ENCODE results near the gene SLC47A1. TPM values are rescaled to one million over a fixed set of nuclear protein-coding genes. Genes with fewer than 3 reads are reported as not detected.
A peak's percentile ranks its signal among the peaks of the same experiment; 100 is the strongest.

Gene SLC47A1
- polyA plus RNA-seq (2013): not detected in 2 replicates

DNA sequence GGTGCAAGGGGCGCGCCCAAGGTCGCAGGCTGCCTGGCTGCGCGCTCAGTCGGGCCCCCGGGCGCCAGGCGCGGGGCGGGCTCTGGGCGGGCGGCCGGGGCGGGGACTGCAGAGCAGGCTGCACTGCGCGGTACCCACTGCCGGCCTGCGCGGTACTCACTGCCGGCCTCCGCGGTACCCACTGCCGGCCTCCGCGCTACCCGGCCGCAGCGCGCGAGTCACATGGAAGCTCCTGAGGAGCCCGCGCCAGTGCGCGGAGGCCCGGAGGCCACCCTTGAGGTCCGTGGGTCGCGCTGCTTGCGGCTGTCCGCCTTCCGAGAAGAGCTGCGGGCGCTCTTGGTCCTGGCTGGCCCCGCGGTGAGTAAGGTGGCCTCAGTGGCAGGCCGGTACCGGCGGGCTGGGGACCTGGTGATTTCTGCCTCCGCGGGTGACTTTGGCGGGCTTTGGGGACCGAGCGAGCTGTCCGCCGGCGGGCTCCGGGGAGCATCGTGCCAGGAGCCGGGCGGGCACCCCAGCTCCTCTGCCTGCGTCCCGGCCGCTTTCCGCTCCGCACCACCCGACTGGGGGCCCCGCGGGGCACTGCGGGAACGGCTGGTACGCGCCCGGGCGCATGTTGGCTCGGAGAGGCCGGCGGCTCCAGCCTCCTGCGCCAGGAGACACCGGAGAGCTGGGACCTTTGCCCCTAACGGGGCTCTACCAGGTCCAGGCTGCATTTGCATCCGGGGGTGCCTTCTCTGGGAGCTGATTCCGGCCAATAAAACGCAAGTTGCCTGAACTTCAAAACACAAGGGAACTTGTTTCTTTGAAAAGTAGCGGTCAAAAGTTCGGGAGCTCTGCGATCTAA is at the start of gene SLC47A1:
TSS of gene SLC47A1 (plus strand) at position 137 of the 844 bp plus-strand sequence. CDS start at position 223, 86 bp downstream.
- peak in 1 of 2 donors; percentile 32 for DNase-seq
- no peaks in the 10 kb centered on the region for H3K79me1 ChIP-seq (ENCODE audit: low read length)
- H3K4me1 ChIP-seq (ENCODE audit: control insufficient read depth in 1 of 2, insufficient read depth in 2 of 2, low read length in 2 of 2): peaks cover 0 to 7% of the 10 kb centered on the region in 2 experiments
- no peak within 1 kb of the TSS for H4K12ac ChIP-seq (ENCODE audit: low read depth, low read length)
- no peak within 1 kb of the TSS for H3K14ac ChIP-seq (ENCODE audit: low read length)
- no peak within 1 kb of the TSS for H3K18ac ChIP-seq (ENCODE audit: low read length)
- no peak within 1 kb of the TSS for H3K27ac ChIP-seq (ENCODE audit: low read depth, low read length)
- no peak within 1 kb of the TSS for H3K9ac ChIP-seq (ENCODE audit: low read length)
- no peak within 1 kb of the TSS for H2BK5ac ChIP-seq (ENCODE audit: low read depth, low read length, poor library complexity)
- no peak within 1 kb of the TSS for H2AK5ac ChIP-seq (ENCODE audit: low read length)
- peak within 1 kb of the TSS; percentile 58 for H3K4me3 ChIP-seq (ENCODE audit: low read depth, low read length)
- no peak within 1 kb of the TSS for H2BK12ac ChIP-seq (ENCODE audit: low read length)
- no peak within 1 kb of the TSS for H2AFZ ChIP-seq (ENCODE audit: insufficient read depth, low read length, poor library complexity)
- H3K27me3 ChIP-seq (ENCODE audit: insufficient read depth, low read length): peaks cover 22% of the 10 kb centered on the region
- H3K23ac ChIP-seq (ENCODE audit: low read length): no peak within 1 kb of the TSS
- no CpG with 5 or more reads among the region's 87 CpGs for WGBS (ENCODE audit: extremely low coverage, insufficient coverage, insufficient read length)
- H4K91ac ChIP-seq (ENCODE audit: low read depth, low read length): no peak within 1 kb of the TSS
- H4K8ac ChIP-seq (ENCODE audit: low read depth, low read length): no peak within 1 kb of the TSS
- peak within 1 kb of the TSS; percentile 79 for H3K4me2 ChIP-seq (ENCODE audit: low read length)
- no peaks in the 10 kb centered on the region for H3K36me3 ChIP-seq (ENCODE audit: control insufficient read depth in 1 of 2, insufficient read depth in 2 of 2, low read length in 2 of 2)
- H3K9me3 ChIP-seq (ENCODE audit: insufficient read depth, low read depth, low read length): no peaks in the 10 kb centered on the region
- no peaks in the 10 kb centered on the region for H3K79me2 ChIP-seq (ENCODE audit: control insufficient read depth, insufficient read depth, low read length, poor library complexity)
- no peak within 1 kb of the TSS for H3K4ac ChIP-seq (ENCODE audit: low read depth, low read length)
- H2BK120ac ChIP-seq (ENCODE audit: insufficient read depth, low read length, poor library complexity): no peak within 1 kb of the TSS

DNA sequence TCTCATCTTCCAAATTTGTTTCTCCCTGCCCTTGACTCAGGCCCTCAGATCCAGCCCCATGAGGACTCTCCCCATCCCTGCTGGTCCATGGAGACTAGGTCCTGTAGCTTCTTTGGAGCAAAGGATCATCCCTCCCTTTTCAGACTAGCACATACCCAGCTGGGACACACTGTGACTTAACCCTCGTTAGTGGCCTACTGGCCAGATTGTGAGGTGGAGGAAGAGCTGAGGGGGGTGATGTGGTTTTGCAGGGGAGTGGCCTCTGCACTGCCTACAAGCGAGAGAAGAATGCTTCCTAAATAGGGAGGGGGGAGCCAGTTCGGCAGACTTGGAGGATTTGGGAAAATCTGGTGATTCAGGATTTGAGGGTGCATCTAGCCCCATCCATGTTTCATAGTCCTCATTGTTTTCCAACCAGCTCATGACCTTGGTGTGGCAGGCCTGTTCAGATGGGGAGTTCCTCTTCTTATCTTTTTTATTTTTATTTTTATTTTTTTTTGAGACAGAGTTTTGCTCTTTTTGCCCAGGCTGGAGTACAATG is 47.8 kb upstream of the SLC47A1 start:
- H3K4me3 ChIP-seq (ENCODE audit: low read depth, low read length): no peak overlapping the region
- H3K4me1 ChIP-seq (ENCODE audit: control insufficient read depth in 1 of 2, insufficient read depth in 2 of 2, low read length in 2 of 2): peaks cover 17 to 18% of the 10 kb centered on the region in 2 experiments
- no peak for DNase-seq
- no peak overlapping the region for H3K4ac ChIP-seq (ENCODE audit: low read depth, low read length)
- peaks cover 11% of the 10 kb centered on the region for H3K79me1 ChIP-seq (ENCODE audit: low read length)
- no peaks in the 10 kb centered on the region for H3K9me3 ChIP-seq (ENCODE audit: insufficient read depth, low read depth, low read length)
- H2BK12ac ChIP-seq (ENCODE audit: low read length): no peak overlapping the region
- no peak overlapping the region for H4K8ac ChIP-seq (ENCODE audit: low read depth, low read length)
- H2AK5ac ChIP-seq (ENCODE audit: low read length): no peak overlapping the region
- H3K9ac ChIP-seq (ENCODE audit: low read length): no peak overlapping the region
- no peak overlapping the region for H2BK120ac ChIP-seq (ENCODE audit: insufficient read depth, low read length, poor library complexity)
- H4K12ac ChIP-seq (ENCODE audit: low read depth, low read length): no peak overlapping the region
- no peak overlapping the region for H3K14ac ChIP-seq (ENCODE audit: low read length)
- H3K79me2 ChIP-seq (ENCODE audit: control insufficient read depth, insufficient read depth, low read length, poor library complexity): no peaks in the 10 kb centered on the region
- H3K23ac ChIP-seq (ENCODE audit: low read length): no peak overlapping the region
- H3K27ac ChIP-seq (ENCODE audit: low read depth, low read length): no peak overlapping the region
- no peaks in the 10 kb centered on the region for H3K27me3 ChIP-seq (ENCODE audit: insufficient read depth, low read length)
- H3K36me3 ChIP-seq (ENCODE audit: control insufficient read depth in 1 of 2, insufficient read depth in 2 of 2, low read length in 2 of 2): no peaks in the 10 kb centered on the region
- no CpG with 5 or more reads among the region's 3 CpGs for WGBS (ENCODE audit: extremely low coverage, insufficient coverage, insufficient read length)
- H2BK5ac ChIP-seq (ENCODE audit: low read depth, low read length, poor library complexity): no peak overlapping the region
- no peak overlapping the region for H3K18ac ChIP-seq (ENCODE audit: low read length)
- no peak overlapping the region for H2AFZ ChIP-seq (ENCODE audit: insufficient read depth, low read length, poor library complexity)
- no peak overlapping the region for H3K4me2 ChIP-seq (ENCODE audit: low read length)
- no peak overlapping the region for H4K91ac ChIP-seq (ENCODE audit: low read depth, low read length)

- Histone ChIP-seq H3K27me3 (ENCODE audit: insufficient read depth, low read length) (no peaks in the 10 kb centered on the region), H2AK5ac (ENCODE audit: low read length) (no peak overlapping the region), H4K8ac (ENCODE audit: low read depth, low read length) (peak overlapping the region; percentile 51), H3K4ac (ENCODE audit: low read depth, low read length) (no peak overlapping the region), H3K79me2 (ENCODE audit: control insufficient read depth, insufficient read depth, low read length, poor library complexity) (no peaks in the 10 kb centered on the region), H3K4me3 (ENCODE audit: low read depth, low read length) (no peak overlapping the region), H3K36me3 (ENCODE audit: control insufficient read depth in 1 of 2, insufficient read depth in 2 of 2, low read length in 2 of 2) (no peaks in the 10 kb centered on the region), H3K18ac (ENCODE audit: low read length) (no peak overlapping the region), H3K79me1 (ENCODE audit: low read length) (peaks cover 11% of the 10 kb centered on the region), H3K4me1 (ENCODE audit: control insufficient read depth in 1 of 2, insufficient read depth in 2 of 2, low read length in 2 of 2) (peaks cover 17 to 18% of the 10 kb centered on the region in 2 experiments), H2BK120ac (ENCODE audit: insufficient read depth, low read length, poor library complexity) (no peak overlapping the region), H3K27ac (ENCODE audit: low read depth, low read length) (peak overlapping the region; percentile 49), H4K12ac (ENCODE audit: low read depth, low read length) (no peak overlapping the region), H2AFZ (ENCODE audit: insufficient read depth, low read length, poor library complexity) (peak overlapping the region; percentile 1), H3K4me2 (ENCODE audit: low read length) (no peak overlapping the region), H2BK12ac (ENCODE audit: low read length) (peak overlapping the region; percentile 21), H2BK5ac (ENCODE audit: low read depth, low read length, poor library complexity) (peak overlapping the region; percentile 42), H3K9me3 (ENCODE audit: insufficient read depth, low read depth, low read length) (no peaks in the 10 kb centered on the region), H3K9ac (ENCODE audit: low read length) (no peak overlapping the region), H4K91ac (ENCODE audit: low read depth, low read length) (peak overlapping the region; percentile 60), H3K23ac (ENCODE audit: low read length) (no peak overlapping the region), H3K14ac (ENCODE audit: low read length) (no peak overlapping the region)
- whole genome bisulfite sequencing (ENCODE audit: extremely low coverage, insufficient coverage, insufficient read length): no CpG with 5 or more reads among the region's 13 CpGs
- no peak for DNase-seq
Observed at GRCh38 chr17:19486351-19487023, 47.2 kb upstream of the SLC47A1 start.

GRCh38 chr17:19487024-19487600 is 46.5 kb upstream of the SLC47A1 start:
- Histone ChIP-seq H3K4me2 (ENCODE audit: low read length) (peak overlapping the region; percentile 10), H3K4me1 (ENCODE audit: control insufficient read depth in 1 of 2, insufficient read depth in 2 of 2, low read length in 2 of 2) (peaks cover 17 to 18% of the 10 kb centered on the region in 2 experiments), H3K4me3 (ENCODE audit: low read depth, low read length) (no peak overlapping the region), H3K9ac (ENCODE audit: low read length) (peak overlapping the region; percentile 28), H3K14ac (ENCODE audit: low read length) (peak overlapping the region; percentile 54), H3K4ac (ENCODE audit: low read depth, low read length) (no peak overlapping the region), H2BK12ac (ENCODE audit: low read length) (peak overlapping the region; percentile 21), H2AFZ (ENCODE audit: insufficient read depth, low read length, poor library complexity) (peak overlapping the region; percentile 1), H3K23ac (ENCODE audit: low read length) (no peak overlapping the region), H4K91ac (ENCODE audit: low read depth, low read length) (peak overlapping the region; percentile 60), H3K36me3 (ENCODE audit: control insufficient read depth in 1 of 2, insufficient read depth in 2 of 2, low read length in 2 of 2) (no peaks in the 10 kb centered on the region), H4K12ac (ENCODE audit: low read depth, low read length) (no peak overlapping the region), H3K79me2 (ENCODE audit: control insufficient read depth, insufficient read depth, low read length, poor library complexity) (no peaks in the 10 kb centered on the region), H3K27ac (ENCODE audit: low read depth, low read length) (peak overlapping the region; percentile 49), H3K18ac (ENCODE audit: low read length) (peak overlapping the region; percentile 43), H2BK120ac (ENCODE audit: insufficient read depth, low read length, poor library complexity) (no peak overlapping the region), H2AK5ac (ENCODE audit: low read length) (no peak overlapping the region), H3K79me1 (ENCODE audit: low read length) (peaks cover 11% of the 10 kb centered on the region), H4K8ac (ENCODE audit: low read depth, low read length) (peak overlapping the region; percentile 51), H3K9me3 (ENCODE audit: insufficient read depth, low read depth, low read length) (no peaks in the 10 kb centered on the region), H3K27me3 (ENCODE audit: insufficient read depth, low read length) (no peaks in the 10 kb centered on the region), H2BK5ac (ENCODE audit: low read depth, low read length, poor library complexity) (peak overlapping the region; percentile 42)
- no peak for DNase-seq
- WGBS (ENCODE audit: extremely low coverage, insufficient coverage, insufficient read length): no CpG with 5 or more reads among the region's 12 CpGs
